Effector CD8-positive, alpha-beta T cell (primary cell): Measurements from ENCODE around the gene RUFY2.

Source experiments
- DNase-seq: peaks from one replicate; lab custom pipeline; 2025; lab: John Stamatoyannopoulos, UW

RUFY2 gene

DNA sequence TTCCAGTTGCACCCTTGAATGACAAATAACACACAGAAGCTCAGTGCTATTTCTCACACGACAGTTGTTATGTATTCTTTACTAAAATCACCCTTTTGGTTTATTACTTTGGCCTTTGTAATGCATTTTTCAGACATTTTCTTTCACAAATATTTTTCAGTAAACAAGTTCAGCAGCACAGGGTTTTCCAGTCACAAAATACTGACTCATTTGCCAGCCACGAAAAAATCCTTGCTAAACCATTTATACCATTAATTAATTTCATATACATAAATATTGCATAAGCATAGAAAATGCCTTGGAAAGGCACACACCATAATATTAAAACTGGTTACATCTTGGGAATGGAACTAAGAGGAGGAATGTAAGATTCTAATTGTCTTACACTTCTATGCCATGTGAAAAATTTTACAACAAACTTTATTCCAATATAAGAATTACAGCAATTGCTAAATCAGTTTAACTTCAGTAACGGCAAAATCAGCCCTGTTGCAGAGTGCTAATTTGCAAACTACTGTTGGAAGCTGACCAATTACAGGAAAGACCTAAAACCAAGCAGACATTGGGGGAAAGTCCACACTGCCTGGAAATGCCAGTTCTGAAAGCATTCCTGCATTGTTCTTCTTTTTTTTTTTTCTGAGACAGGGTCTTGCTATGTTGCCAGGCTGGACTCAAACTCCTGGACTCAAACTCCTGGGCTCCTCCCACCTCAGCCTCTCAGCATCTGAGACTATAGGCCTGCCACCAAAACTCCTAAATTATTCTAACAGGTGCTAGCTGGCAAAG, 42.8 kb downstream of the RUFY2 start:
- DNase-seq = no peak

DNA sequence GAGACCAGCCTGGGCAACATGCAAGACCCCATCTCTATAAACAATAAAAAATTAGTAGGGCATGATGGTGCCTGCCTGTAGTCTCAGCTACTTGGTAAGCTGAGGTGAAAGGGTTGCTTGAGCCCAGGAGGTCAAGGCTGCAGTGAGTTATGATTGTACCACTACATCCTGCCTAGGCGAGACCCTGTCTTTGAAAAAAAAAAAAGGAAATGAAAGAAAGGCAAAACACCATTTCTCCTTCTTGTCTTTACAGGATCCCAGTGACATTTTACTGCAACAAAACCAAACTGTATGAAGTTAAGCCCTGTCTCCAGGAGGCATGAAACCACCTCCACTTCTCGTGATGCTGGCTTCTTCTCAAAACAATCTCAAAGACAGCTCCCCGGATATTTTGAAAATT, 44.5 kb downstream of the RUFY2 start:
- DNase-seq = no peak

DNA sequence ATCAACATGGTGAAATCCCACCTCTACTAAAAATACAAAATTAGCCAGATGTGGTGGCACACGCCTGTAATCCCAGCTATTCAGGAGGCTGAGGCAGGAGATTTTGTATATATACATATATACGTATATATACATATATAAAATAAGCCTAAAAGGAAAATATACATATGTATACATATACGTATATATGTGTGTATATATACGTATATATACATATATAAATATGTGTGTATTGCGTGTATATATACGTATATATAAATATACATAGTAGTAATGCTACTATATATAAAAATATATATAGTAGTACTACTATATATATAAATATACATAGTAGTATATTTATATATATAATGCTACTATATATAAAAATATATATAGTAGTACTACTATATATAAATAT, 47.9 kb downstream of the RUFY2 start:
- no peak for DNase-seq

DNA sequence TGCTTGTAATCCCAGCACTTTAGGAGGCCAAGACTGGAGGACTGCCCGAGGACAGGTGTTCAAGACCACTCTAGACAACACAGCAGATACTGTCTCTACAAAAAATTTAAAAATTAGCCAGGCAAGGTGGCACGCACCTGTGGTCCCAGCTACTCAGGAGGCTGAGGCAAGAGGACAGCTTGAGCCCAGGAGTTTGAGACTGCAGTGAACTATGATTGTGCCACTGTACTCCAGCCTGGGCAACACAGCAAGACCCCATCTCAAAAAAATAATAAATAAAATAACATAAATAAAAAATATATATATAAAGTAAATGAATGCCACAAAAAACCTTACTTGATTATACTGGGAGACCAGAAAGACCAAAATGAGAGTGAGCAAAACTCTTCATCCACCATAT, 53.5 kb downstream of the RUFY2 start:
- DNase-seq = no peak

DNA sequence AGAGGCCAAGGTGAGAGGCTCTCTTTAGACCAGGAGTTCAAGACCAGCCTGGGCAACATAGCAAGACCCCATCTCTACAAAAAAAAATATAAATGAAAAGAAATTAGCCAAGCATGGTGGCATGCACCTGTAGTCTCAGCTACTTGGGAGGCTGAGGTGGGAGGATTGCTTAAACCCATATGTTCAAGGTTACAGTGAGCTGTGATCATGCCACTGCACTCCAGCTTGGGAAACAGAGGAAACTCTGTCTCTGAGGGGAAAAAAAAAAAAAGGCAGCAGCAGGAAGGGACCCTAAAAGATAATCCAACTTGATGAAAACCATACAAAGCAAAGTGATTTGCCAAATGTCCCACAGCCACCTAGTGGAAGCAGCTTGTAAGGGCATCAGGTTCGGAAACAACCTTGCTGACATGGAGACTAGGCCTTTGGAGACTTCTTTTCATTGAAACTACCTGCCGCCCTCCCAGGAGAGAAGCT, 58.8 kb downstream of the RUFY2 start:
- DNase-seq = peak; percentile 16

DNA sequence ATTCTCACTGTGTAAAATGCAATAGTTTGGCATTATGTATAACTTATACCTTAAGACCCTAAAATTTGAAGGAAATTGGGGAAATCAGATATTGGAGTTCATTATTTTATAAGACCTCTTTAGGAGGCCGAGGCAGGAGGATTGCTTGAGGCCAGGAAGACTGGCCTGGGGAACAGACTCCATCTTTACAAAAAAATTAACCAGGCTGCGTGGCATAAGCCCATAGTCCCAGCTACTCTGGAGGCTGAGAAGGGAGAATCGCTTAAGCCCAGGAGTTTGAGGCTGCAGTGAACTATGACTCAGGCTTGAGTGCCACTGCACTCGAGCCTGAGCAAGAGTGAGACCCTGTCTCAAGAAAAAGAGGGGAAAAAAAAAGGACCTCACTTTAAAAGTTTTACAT, 60.3 kb downstream of the RUFY2 start:
- DNase-seq = no peak

GRCh38 chr10:68345621-68346020, 61.5 kb downstream of the RUFY2 start:
- no peak for DNase-seq

GRCh38 chr10:68342909-68343516, 64.1 kb downstream of the RUFY2 start:
- DNase-seq = no peak

DNA sequence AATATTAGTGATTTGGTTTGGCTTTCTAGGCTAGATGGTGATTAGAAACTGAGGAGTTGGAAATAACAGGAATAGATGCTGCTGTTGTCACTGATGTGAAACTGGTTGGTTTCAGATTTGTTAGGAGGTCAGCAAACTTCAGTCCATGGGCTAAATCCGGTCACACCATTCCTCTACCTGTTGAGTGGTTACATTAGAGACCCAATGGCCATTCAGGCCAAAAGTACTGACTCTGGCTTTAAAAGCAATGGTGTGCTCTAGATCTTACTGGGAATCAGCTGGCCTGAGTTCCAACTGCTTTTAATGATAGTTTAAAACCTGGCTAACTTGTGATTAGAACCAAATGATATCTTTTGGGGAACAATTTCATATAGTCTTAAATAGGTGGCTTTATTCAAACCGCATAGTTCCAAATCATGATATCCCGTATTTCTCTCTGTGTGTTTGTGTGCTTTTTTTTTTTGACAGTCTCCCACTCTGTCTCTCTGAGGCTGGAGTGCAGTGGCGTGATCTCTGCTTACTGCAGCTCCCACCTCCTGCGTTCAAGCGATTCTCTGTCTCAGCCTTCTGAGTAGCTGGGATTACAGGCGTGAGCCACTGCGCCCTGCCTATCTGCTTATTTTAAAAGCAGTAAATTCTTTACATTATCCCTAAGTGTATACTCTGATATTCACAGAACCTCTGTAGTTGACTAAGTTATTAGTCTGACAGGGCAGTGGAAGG, 66.6 kb downstream of the RUFY2 start:
- no peak for DNase-seq

- no peak for DNase-seq
Measured at GRCh38 chr10:68336754-68337351, 70.2 kb downstream of the RUFY2 start.

DNA sequence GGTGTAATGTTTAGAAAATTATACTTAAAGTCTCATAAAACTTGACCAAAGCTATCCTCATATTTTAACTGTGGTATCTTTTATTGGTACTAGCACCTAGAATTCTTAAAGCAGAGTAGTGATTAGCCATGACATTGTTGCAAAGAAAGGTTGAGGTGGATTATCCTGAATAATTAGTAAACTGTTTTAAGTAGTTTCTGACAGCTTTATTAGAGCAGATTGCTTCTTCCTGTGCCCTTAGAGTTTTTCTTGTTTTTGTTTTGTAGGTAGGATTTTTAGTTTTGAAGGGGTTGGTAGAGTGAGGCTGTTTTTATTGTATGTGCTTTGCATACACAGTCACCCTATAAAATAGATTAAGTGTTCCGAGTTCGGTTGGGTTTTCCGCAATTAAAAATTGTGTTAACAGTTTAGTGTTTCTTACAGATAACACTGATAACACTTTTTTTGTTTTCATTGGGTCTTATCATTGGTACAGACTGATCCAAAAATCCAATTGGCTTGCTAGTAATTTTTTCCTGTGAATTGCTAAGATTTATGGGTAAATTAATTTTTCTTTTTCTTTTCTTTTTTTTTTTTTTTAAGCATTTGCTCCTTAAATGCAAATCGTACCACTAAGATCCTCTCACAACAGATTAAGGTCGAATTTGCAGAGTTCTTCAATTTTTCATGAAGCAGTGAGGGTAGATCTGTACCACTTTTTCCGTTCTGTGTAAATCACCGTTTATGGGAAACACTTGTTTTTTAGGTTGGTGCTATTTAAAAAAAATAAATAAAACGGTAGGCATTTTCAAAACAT, 72.2 kb downstream of the RUFY2 start:
- DNase-seq = no peak

DNA sequence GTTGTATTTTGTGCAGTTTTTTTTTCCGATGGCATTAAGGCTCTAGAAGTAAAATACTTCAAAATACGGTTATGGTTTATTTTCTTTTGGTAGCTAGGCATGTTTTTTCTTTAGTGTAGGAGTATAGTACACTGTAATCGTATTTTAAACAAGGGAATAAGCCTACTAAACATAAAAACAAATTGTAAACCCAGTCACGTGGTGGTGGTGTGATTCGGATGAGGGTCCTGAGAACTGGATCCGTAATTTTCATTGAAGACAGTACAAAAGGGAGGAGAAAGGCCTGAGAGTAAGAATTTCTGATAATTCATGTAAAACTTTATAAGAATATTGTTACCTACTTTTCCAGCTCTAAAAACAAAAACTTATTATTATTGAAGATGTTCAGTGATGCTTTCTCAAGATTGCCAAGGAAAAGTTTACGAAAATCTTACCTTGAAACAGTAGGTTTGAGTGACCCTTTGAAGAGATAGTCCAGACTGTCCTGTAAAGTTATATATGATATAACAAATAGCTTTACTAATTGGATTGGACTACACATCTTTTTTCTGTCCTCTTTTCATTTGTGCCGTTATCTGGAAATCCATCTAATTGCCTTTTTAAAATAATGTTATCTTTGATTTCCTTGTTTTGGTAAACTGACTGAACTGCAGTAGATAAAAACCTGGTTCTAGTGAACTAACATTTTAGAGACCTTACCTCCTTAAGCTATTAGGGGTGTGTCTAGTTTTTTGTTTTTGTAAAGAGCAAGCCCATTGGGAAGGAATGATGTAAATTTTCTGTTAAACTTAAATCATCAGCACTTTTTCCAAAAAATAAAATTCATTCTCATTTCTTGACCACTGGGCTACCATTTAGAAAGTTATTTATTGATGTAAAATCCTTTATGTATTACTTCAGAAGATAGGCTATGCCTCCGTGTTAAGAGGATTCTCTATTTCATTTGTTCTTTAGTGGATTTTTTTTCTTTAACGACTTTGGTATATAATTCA, 73.3 kb downstream of the RUFY2 start:
- DNase-seq = no peak

GRCh38 chr10:68333058-68333395, 74.0 kb downstream of the RUFY2 start:
- no peak for DNase-seq

- DNase-seq = peak; percentile 52
Measured at GRCh38 chr10:68332259-68333057, 74.6 kb downstream of the RUFY2 start, which contains the start of gene PBLD. TSS of gene PBLD (minus strand) at chr10:68332928. CDS start at chr10:68306844, 26,084 bp downstream.

GRCh38 chr10:68331455-68332258, 75.4 kb downstream of the RUFY2 start, which contains the start of gene HNRNPH3:
TSS of gene HNRNPH3 (plus strand) at chr10:68332064. CDS start at chr10:68337222, 5,158 bp downstream.
- peak; percentile 98 for DNase-seq

- no peak for DNase-seq
Measured at GRCh38 chr10:68330852-68331454, 76.1 kb downstream of the RUFY2 start.

DNA sequence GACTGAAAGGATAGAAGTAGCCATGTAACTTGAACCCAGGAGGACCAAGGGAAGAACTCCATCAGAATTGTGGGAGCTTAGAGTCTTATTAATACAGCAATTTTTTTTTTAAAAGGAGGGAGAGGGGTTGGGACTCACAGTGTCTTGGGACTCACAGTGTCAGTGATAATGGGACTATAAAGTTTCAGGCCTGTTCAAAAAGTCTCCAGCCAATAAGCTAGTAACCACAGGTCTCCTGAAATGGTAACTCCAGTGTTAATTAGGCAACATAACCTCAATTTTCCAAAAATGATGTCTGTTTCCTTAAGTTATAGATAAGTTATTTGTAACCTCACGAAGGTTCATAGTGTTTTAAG, 77.6 kb downstream of the RUFY2 start:
- no peak for DNase-seq
